COLO829 (cell line): ENCODE data around the gene UNC80.
"Not testable (repeated sequence)": the region's sequence is repeated elsewhere in the genome, so short reads cannot be mapped to it uniquely, and the experiment has no call there.

Source experiments
- DNase-seq: peaks from one replicate; pipeline ENCODE4 v3.0.0; 2012; ENCODE audit warnings: low spot score

Gene UNC80

GRCh38 chr2:209771474-209772289 is at the start of gene UNC80:
UNC80 (plus strand) TSS chr2:209771832; CDS start chr2:209772073, 241 bp downstream.
- DNase-seq = peak; percentile 66

DNA sequence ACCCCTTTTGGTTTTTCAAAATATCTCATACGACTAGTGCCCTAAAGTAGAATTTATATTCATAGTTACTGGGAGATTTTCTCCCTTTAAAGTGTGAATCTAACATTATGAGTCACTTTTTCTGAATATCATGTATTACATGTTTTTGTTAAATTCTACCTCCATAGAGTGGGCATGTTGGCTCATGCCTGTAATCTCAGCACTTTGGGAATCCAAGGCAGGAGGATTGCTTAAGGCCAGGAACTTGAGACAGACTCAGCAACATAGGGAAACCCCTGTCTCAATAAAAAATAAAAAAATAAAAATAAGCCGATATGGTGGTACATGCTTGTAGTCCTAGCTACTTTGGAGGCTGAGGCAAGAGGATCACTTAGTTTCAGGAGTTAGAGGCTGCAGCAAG is 45.3 kb upstream of the UNC80 start:
- no peak for DNase-seq

DNA sequence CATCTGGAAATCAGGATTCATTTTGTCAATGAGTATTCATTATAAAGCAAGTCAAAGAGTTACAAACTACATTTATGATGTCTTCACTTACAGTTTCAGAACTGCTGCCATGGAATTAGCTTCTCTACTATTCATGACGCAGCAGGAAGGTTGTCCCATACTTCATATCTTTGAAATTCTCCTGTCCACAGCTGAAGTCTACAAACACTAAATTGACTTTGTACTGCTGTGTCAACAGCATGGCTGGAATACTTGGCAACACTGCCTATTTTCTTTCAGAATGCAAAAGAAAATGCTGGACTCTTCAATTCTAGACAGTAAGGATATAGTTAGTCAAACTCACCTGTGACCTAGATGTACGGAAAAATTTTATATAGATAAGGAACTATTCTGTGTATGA is 44.6 kb upstream of the UNC80 start:
- DNase-seq = no peak

DNA sequence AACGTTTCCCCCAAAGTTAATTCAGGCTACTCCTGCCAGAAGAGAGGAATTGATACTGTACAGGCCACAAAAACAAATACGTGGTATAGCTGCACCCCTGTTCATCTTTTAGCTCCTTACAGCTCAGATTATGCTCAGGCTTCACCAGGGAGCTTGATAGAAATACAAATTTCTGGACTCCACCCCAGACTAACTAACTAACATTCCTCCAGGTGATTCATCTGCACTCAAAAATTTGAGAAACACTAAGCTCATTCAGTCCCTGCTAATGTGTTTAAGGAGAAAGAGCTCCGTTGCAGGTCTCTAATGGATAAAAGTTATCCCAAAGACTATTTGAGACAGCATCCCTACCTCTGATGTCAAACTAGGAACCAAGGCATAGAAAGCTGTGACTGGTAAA is 36.8 kb upstream of the UNC80 start:
- DNase-seq = no peak

- no peak for DNase-seq
Measured at GRCh38 chr2:209741953-209742352, 29.7 kb upstream of the UNC80 start.

DNA sequence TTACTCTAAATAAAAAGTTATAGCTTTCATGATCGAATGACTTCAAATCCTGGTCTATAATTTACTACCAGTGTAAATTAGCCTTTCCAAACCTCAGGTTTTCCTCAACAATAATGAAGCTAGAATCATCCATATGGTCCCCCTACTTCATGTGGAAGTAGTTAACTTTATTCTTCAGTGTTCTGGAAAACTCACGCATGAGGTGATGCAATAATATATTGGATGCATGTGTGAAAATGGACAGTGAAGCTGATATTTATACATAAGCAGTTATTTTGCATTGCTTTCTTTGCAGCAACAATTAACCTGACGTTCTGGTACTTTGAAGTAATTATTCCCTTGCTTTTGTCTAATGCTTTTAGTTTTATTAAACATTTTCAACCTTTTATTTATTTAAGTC is 18.6 kb upstream of the UNC80 start:
- DNase-seq = no peak

- no peak for DNase-seq
Measured at GRCh38 chr2:209757163-209757562, 14.5 kb upstream of the UNC80 start.

DNA sequence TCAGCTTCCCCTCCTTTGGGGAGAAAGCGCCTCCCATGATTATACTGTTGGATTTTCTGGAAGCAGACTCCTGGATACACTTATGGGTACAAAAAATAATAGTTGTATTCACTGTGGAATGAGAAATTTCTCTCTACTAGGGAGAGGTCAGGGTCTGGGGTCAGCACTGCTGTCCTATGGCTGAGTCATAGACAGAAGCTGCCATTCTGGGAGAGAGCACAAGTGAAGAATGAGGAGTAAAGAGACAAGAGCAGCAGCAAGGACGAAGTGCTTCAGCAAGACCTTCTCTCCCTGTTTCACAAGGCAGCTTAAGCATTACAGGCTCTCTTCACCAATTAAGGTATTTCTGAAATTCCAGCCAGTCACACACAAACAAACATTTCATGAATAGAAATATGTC is 10.1 kb upstream of the UNC80 start:
- peak; percentile 11 for DNase-seq

DNA sequence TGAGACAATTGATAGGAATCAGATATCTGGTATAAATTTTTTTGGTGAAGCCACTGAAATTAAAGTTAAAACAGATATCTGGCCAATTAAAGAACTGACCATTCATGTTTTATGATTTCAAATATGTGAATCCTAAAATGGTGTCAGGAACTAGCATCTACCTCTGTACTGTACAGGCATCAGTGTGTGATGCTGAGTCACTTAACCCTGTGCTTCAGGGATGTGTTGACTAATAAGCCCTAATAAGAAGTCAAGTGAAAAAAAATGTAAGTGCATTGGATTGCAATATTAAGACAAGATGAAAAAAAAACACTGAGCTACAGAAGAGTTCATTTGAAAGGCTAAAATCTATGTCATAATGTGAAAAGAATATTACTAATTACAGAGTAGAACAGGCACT is 9.1 kb upstream of the UNC80 start:
- no peak for DNase-seq

DNA sequence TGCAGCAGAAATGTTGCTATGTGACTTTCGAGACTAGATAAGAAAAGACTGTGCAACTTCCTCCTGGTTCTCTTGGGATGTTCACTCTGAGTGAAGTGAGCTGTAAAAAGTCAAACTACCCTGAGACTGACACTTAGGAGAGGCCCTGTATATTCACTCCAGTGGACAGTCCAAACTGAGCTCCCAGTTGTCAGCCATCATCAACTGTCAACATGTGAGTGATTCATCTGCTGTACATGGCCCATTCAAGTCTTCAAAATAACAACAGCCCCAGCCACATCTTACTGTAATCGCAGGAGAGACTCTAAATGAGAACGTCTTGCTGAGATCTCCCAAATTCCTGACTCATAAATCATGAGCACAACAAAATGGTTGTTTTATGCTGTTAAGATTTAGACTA is 8.5 kb upstream of the UNC80 start:
- no peak for DNase-seq

- DNase-seq = no peak
Measured at GRCh38 chr2:209766613-209767012, 5.0 kb upstream of the UNC80 start.

DNA sequence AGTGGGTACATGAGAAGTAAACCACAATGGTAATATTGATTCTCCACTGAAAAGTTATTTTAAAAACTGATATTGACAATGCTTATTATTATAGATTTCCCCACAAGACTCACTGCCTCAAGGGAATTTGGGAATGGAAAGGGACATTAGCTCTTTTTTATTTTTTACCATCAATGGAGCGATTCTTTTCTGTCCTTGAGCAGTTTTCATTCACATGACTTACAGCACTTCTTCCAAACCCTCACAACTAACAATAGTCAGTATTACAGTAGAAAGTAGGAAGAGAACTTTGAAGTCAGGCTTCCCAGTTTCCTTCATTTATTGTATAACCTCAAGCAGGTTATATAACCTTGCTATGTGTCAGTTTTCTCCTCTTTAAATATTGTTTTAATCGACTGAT is 4.3 kb upstream of the UNC80 start:
- peak; percentile 50 for DNase-seq

DNA sequence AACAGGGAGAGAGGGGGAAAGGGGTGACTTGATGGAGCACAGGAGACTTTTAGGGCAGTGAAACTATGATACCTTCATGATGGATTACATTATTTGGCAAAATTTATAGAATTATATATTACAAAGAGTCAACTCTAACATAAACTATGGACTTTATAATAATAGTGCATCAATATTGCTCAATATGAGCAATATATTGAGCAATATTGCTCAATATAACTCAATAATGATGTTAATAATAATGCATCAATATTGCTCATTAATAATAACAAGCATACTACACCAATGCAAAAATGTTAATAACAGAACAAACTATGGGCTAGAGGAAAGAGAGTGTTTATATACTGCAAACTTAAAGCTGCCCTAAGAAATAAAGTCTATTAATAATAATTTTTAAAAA is 3.1 kb upstream of the UNC80 start:
- no peak for DNase-seq

GRCh38 chr2:209772290-209772685 is 656 bp downstream of the UNC80 start:
- no peak for DNase-seq

GRCh38 chr2:209773377-209773776 is 1.7 kb downstream of the UNC80 start:
- DNase-seq = no peak

- DNase-seq = no peak
Measured at GRCh38 chr2:209787416-209787815, 15.8 kb downstream of the UNC80 start.

DNA sequence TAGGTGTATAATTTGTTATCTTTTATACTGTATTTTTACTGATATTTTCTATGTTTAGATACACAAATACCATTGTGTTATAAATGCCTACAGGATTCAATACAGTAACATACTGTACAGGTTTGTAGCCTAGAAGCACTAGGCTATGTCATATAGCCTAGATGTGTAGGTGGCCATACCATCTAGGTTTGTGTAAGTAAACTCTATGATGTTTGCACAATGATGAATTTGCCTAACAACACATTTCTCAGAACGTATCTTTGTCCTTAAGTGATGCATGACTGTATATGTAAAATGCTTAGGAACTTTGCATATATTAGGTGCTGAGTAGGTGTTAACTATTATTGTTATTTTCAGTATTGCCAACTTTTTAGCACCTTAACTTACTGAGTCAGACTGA is 17.3 kb downstream of the UNC80 start:
- DNase-seq = no peak

GRCh38 chr2:209790066-209790728 is 18.6 kb downstream of the UNC80 start:
- DNase-seq = no peak

- no peak for DNase-seq
Measured at GRCh38 chr2:209791151-209791550, 19.5 kb downstream of the UNC80 start.

DNA sequence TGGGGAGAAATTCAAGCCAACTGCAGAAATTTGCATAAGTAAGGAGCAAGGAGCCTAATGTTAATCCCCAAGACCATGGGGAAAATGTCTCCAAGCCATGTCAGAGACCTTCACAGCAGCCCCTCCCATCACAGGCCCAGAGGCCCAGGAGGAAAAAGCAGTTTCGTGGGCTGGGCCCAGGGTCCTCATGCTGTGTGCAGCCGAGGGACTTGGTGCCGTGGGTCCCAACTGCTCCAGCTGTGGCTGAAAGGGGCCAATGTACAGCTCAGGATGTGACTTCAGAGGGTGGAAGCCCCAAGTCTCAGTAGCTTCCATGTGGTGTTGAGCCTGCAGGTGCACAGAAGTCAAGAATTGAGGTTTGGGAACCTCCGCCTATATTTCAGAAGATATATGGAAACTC is 23.8 kb downstream of the UNC80 start:
- not testable (repeated sequence) for DNase-seq

DNA sequence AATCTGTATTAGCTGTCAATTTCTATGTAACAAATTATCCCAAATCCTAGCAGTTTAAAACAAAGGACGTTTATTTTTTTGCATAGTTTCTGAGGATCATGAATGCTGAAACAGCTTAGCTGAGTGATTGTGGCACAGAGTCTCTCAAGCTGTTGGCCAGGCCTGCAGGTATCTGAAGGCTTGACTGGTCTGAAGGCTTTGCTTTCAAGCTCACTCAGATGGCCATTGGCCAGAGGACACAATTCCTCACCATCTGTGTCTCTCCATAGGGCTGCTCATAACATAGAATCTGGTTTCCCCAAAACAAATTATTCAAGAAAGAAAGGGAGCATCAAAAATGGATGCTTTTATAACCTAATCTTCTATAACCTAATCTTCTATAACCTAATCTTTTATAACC is 33.7 kb downstream of the UNC80 start:
- DNase-seq = no peak

DNA sequence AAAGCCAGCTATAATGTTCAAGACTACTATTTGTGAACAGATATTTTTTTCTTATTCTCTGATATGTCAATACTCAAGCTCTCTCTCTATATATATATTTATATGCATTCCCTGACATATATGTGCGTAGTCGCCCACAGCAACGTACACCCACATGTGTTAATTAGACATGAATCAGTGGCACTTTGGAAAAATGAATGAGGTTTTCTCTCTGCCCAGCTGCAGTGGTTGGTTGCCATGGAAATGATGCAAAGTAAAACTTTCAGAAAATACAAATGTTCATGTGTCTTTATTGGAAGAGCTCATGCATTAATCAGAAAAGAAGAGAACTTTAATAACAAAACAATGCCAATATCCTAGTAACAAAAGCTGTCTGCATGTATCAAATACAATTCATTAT is 34.7 kb downstream of the UNC80 start:
- DNase-seq = no peak

GRCh38 chr2:209808521-209808920 is 36.9 kb downstream of the UNC80 start:
- no peak for DNase-seq

GRCh38 chr2:209809256-209809655 is 37.6 kb downstream of the UNC80 start:
- no peak for DNase-seq
